ENCODE data around the gene ZNRD2.

The ZNRD2 gene

GRCh38 chr11:65589444-65590239 is 19.4 kb downstream of the ZNRD2 start:
- no peak for DNase-seq

GRCh38 chr11:65590240-65590738 is 20.0 kb downstream of the ZNRD2 start:
- no peak for DNase-seq

GRCh38 chr11:65591939-65592857 is 21.9 kb downstream of the ZNRD2 start:
- no peak for DNase-seq

- no peak for DNase-seq
These were observed 22.7 kb downstream of the ZNRD2 start for GRCh38 chr11:65592858-65593517.

- peak; percentile 79 for DNase-seq
These were observed 23.5 kb downstream of the ZNRD2 start for GRCh38 chr11:65593518-65594414.

- no peak for DNase-seq
These were observed 24.9 kb downstream of the ZNRD2 start for GRCh38 chr11:65595131-65595530.

- DNase-seq: no peak
These were observed 25.4 kb downstream of the ZNRD2 start, which contains the start of gene KCNK7 for GRCh38 chr11:65595543-65596281. KCNK7 (minus strand) TSS chr11:65595800; CDS start chr11:65595772, 28 bp downstream.

- no peak for DNase-seq
These were observed 26.2 kb downstream of the ZNRD2 start for GRCh38 chr11:65596520-65596919.

- DNase-seq: no peak
These were observed 28.0 kb downstream of the ZNRD2 start for GRCh38 chr11:65598258-65598699.

GRCh38 chr11:65599216-65599954 is 29.1 kb downstream of the ZNRD2 start:
- no peak for DNase-seq

GRCh38 chr11:65599955-65600246 is 29.6 kb downstream of the ZNRD2 start:
- no peak for DNase-seq

GRCh38 chr11:65604258-65604657 is 34.0 kb downstream of the ZNRD2 start:
- DNase-seq: no peak

- DNase-seq: no peak
These were observed 36.8 kb downstream of the ZNRD2 start for GRCh38 chr11:65606876-65607613.

GRCh38 chr11:65607614-65608426 is 37.5 kb downstream of the ZNRD2 start:
- DNase-seq: no peak

GRCh38 chr11:65609229-65609628 is 39.0 kb downstream of the ZNRD2 start:
- DNase-seq: no peak

- DNase-seq: no peak
These were observed 39.4 kb downstream of the ZNRD2 start for GRCh38 chr11:65609665-65610064.

GRCh38 chr11:65610404-65610803 is 40.1 kb downstream of the ZNRD2 start:
- DNase-seq: no peak

GRCh38 chr11:65611028-65611757 is 40.9 kb downstream of the ZNRD2 start:
- no peak for DNase-seq

All from activated effector memory CD4-positive, alpha-beta T cell treated with anti-CD3 and anti-CD28 coated beads, Interleukin-2, amount 50 U/mL, for 16 hours (primary cell).